GM12872 (cell line): Measurements from ENCODE around the gene ANKRD44.

Source experiments
- TF ChIP-seq, protein P1 (sequence below): IDR thresholded peaks from 3 replicates; pipeline ENCODE4 v1.5.1; 2011; ENCODE audit warnings: low read depth, mild to moderate bottlenecking, low read length, moderate library complexity; ENCODE audit not compliant: insufficient read depth

Gene ANKRD44

DNA sequence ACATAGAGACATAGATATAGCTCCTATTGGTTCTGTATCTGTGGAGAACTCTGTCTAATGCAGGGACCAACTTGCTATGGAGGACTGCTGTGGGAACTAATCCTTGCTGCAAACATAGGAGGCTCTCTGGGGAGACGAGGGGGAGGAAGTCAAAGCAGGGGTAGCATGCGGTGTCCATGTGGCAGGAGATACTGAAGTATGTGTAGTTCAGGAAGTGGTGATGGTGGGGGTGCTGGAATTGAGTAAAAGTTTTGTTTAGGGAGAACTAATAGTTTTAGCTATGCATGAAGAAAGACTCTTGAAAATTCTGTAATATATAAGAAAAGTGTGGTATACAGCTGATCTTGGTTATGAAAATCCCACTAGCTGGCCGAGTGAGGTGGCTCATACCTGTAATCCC, 62.0 kb downstream of the ANKRD44 start:
- TF ChIP-seq, protein P1, sequence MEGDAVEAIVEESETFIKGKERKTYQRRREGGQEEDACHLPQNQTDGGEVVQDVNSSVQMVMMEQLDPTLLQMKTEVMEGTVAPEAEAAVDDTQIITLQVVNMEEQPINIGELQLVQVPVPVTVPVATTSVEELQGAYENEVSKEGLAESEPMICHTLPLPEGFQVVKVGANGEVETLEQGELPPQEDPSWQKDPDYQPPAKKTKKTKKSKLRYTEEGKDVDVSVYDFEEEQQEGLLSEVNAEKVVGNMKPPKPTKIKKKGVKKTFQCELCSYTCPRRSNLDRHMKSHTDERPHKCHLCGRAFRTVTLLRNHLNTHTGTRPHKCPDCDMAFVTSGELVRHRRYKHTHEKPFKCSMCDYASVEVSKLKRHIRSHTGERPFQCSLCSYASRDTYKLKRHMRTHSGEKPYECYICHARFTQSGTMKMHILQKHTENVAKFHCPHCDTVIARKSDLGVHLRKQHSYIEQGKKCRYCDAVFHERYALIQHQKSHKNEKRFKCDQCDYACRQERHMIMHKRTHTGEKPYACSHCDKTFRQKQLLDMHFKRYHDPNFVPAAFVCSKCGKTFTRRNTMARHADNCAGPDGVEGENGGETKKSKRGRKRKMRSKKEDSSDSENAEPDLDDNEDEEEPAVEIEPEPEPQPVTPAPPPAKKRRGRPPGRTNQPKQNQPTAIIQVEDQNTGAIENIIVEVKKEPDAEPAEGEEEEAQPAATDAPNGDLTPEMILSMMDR, result no peak

DNA sequence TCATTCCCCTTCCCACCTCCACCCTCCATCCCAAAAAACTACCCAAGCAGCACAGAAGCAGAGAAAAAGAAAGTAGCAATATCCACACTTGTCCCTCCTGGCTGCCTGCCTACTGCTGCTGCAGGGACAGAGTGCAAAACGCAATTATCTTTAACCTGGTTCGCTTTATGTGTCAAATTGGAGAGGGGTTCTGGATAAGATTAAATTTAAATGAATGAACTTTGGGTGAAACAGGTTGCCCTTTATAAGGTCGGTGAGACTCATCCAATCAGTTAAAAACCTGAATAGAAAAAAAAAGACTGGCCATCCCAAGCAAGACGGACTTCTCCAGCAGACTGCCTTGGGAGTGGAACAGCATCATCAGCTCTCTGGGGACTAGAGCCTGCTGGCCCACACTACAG, 62.6 kb downstream of the ANKRD44 start:
- TF ChIP-seq, protein P1, result no peak

DNA sequence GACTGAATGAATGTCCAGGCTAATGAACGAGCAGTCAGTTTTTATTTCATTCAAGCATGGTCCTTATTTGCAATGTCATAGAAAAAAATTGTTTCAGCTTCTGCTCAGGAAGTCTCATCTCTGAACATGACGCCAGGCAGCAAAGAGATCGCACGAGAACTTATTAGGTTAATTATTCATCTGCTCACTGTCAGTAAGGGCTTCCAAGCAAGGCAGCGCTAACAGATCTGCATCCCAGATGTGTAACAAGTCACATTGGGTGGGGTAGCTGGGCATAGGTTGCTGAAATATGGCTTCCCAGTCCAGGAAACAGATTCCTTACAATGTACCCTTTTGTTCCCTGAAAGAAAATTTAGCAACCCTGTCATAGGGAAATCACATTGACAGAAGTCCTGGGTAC, 63.5 kb downstream of the ANKRD44 start:
- TF ChIP-seq, protein P1, result no peak

DNA sequence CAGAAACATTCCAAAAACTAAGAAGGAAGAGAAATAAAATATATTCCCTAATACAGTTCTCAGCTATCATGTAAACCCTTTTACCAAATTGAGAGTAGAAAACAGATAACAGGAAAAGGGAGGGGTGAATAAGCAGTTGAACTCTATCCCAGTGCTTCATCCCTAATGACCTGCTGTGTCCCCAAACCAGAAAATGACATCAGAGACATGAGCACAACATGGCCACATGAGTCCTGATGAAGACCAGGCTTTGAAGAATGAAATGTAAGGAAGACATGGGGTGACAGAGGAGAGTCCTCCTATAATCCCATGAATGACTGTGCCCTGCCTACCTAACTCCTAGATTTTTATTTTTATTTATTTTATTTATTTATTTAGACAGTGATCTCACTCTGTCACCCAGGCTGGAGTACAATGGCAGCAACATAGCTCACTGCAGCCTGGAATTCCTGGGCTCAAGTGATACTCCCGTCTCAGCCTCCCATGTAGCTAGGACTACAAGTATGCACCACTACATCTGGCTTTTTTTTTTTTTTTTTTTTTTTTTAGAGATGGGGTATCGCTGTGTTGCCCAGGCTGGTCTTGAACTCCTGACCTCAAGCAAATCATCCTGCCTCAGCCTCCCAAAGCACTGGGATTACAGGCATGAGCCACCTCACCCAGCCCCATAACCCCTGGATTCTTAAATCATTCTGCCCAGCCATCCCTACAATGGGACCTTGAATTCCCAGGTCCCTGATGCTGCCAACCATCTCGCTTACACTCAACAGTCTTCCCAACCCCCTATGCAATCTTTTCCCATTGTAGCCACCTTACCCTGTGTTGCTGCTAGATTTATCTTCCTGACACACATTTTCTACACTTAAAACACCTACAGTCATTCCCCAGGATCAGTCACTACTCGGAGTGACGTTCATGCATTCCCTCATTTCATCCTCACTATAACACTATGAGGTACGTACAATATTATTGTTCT, 64.5 kb downstream of the ANKRD44 start:
- TF ChIP-seq, protein P1, result no peak

DNA sequence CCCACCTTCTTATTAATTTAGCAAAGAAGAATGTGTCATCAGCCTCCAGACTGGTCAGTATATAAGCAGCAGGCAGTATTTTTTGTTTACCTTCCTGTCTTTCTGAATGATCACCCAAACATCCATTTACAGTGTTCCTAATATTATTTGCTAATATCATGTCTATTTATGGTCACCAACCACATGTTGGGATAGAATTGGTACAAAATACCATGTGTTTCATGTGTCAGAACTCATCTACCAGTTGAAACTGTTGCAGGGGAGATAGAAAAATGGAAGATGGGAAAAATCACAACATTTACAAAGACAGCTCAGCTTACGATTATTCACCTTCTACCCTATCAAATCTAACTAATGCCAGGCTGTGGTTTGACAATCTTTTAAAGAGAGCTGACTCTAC, 66.2 kb downstream of the ANKRD44 start:
- TF ChIP-seq, protein P1, result no peak

DNA sequence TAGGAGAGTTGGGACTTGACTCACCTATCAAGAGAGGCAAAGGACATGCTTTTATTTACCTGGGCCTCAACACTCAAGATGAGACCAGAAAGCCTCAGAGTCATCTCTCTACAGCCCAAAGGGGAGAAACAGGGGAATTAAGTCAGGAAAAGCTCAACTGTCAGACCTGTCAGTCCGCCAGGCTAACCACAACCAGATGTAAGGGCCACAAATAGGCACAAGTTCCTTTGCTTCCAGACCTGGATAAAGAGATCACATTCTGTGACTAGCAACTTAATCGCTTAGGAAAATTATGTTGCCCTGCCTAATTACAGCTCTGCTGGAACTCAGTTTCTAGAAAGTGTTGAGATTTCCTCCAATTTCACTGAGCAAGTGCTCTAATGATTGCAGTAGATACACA, 67.9 kb downstream of the ANKRD44 start:
- TF ChIP-seq, protein P1, result no peak

DNA sequence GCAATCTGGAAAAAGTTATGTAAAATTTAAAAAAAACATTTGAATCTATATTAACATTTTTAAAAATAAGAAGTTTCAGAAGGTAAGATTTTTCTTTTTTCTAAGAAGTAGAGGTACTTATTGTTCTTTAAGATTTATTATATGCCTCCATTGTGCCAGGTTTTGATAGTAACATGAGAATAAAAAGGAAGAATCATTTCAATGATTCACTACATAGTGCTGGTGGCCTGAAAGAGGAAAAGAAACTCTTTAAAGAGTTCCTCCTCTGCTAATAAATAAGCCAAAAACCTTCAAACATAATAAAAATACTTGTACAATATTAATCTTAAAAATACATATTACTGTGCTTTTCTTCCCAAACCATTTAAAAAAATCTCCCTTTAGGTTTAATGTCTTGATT, 69.0 kb downstream of the ANKRD44 start:
- TF ChIP-seq, protein P1, result no peak
